GM12864 (cell line): ENCODE results near the gene SPEG.

Experiments used
- DNase-seq: peaks from one replicate; pipeline ENCODE4 v3.0.0-alpha.2; 2011; ENCODE audit warnings: low read depth
- H3K4me3 ChIP-seq: 2 replicates; pipeline ENCODE4 v1.5.1; 2011; ENCODE audit warnings: mild to moderate bottlenecking, low read depth, low read length, control low read depth
- TF ChIP-seq, protein P1 (sequence below): IDR thresholded peaks from 2 replicates; pipeline ENCODE4 v1.5.1; 2011; ENCODE audit warnings: low read depth, mild to moderate bottlenecking, moderate library complexity, low read length, control low read depth, inconsistent platforms; ENCODE audit errors: missing control alignments

Gene SPEG

DNA sequence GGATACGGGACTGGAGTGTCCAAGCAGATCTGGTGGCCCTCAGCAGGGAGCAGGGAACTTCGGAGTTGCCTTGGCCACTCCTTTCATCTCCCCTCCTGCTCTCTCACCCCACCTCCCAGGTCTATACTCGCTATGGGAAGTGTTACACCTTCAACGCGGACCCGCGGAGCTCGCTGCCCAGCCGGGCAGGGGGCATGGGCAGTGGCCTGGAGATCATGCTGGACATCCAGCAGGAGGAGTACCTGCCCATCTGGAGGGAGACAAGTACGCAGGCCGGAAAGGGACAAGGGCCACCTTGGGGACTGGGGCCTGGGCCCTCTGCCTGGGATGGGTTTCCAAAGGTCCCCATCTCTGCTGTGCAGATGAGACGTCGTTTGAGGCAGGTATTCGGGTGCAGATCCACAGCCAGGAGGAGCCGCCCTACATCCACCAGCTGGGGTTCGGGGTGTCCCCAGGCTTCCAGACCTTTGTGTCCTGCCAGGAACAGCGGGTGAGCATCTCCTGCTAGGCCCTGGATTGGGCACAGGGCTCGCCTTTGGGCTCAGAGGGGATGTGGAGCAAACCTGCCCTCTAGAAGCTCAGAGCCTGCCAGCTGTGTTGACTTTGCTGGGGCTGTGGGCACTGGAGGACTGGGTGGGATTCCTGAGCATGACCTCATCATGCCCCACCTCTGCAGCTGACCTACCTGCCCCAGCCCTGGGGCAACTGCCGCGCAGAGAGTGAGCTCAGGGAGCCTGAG lies 97.2 kb downstream of the SPEG start:
- no peak for DNase-seq
- TF ChIP-seq, protein P1, sequence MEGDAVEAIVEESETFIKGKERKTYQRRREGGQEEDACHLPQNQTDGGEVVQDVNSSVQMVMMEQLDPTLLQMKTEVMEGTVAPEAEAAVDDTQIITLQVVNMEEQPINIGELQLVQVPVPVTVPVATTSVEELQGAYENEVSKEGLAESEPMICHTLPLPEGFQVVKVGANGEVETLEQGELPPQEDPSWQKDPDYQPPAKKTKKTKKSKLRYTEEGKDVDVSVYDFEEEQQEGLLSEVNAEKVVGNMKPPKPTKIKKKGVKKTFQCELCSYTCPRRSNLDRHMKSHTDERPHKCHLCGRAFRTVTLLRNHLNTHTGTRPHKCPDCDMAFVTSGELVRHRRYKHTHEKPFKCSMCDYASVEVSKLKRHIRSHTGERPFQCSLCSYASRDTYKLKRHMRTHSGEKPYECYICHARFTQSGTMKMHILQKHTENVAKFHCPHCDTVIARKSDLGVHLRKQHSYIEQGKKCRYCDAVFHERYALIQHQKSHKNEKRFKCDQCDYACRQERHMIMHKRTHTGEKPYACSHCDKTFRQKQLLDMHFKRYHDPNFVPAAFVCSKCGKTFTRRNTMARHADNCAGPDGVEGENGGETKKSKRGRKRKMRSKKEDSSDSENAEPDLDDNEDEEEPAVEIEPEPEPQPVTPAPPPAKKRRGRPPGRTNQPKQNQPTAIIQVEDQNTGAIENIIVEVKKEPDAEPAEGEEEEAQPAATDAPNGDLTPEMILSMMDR = no peak
- no peak overlapping the region for H3K4me3 ChIP-seq

GRCh38 chr2:219532378-219532649 lies 97.7 kb downstream of the SPEG start:
- H3K4me3 ChIP-seq = no peak overlapping the region
- DNase-seq = no peak
- TF ChIP-seq, protein P1 = no peak

- no peak for DNase-seq
- TF ChIP-seq, protein P1 = no peak
These were observed 99.5 kb downstream of the SPEG start for GRCh38 chr2:219533930-219534661.

DNA sequence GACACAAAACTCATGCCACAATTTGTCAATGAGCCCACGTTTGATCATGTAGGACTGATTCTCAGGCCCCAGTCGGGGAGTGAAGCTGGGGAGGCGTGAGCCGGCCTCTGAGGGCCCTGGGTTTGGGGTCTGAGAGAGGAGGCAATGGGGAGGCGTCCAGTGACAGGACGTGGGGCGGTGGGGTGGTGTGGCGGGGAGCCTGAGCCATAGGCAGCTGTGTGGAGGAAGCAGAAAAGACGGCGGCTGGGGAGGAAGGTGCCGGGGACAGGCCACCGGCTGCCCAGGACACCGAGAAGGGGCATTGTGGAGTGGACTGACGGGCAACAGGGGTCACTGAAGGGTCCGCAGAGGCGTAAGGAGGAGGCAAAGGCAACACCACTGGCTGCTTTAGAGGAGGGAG lies 101.8 kb downstream of the SPEG start:
- H3K4me3 ChIP-seq = no peak overlapping the region
- TF ChIP-seq, protein P1 = no peak
- no peak for DNase-seq

More at GRCh38 chr2:219533930-219534661, 99.5 kb downstream of the SPEG start:
- no peak overlapping the region for H3K4me3 ChIP-seq

DNA sequence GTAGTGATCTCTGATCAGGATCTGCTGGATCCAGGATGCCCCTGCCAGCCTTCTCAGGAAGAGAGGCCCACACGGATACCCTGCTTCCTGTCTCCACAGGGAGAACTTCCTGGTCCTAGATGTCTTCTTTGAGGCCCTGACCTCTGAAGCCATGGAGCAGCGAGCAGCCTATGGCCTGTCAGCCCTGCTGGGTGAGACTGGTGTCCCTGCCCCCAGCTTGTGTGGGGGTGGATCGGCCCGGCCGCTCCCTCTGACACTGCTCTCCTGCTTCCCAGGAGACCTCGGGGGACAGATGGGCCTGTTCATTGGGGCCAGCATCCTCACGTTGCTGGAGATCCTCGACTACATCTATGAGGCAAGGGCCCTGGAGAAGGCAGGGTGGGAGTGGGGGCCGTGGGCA lies 102.3 kb downstream of the SPEG start:
- DNase-seq = no peak
- TF ChIP-seq, protein P1 = no peak
- H3K4me3 ChIP-seq = no peak overlapping the region

DNA sequence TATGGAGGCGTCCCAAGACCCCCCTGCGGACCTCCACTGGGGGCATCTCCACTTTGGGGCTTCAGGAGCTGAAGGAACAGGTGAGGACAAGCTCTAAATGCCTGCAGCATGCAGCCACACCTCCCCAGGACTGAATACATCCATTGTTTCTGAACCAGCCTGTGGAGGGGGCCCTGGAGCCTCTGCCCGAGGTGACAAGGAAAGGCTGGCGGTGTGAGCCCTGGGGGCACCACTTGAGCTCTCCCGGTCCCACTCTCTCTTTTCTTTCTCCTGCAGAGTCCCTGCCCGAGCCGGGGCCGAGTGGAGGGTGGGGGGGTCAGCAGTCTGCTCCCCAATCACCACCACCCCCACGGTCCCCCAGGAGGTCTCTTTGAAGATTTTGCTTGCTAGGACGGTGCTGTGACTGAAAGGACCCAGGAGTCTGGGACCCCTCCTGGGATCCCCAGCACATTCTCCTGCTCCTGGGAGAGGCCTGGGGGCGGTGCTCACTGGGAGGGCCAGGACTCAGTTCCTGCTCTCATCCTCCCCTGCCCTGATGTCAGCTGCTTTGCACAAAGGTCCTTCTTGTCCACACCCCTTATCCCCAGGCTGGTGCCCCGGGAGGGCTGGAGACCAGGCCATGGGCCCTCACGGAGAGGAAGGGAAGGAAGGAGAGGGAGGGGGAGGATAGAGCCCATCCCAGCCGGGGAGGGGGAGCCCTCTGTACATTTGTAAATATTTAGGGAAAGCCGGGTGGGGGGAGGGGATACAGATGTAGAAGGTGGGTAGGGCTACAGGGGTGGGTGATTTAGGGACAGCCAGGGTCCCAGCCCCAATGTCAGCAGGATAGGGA lies 103.2 kb downstream of the SPEG start:
- no peak overlapping the region for H3K4me3 ChIP-seq
- DNase-seq = no peak
- TF ChIP-seq, protein P1 = no peak
